ENCODE data around the gene INTS15.
"Not testable (repeated sequence)": the region's sequence is repeated elsewhere in the genome, so short reads cannot be mapped to it uniquely, and the experiment has no call there.

The INTS15 gene

DNA sequence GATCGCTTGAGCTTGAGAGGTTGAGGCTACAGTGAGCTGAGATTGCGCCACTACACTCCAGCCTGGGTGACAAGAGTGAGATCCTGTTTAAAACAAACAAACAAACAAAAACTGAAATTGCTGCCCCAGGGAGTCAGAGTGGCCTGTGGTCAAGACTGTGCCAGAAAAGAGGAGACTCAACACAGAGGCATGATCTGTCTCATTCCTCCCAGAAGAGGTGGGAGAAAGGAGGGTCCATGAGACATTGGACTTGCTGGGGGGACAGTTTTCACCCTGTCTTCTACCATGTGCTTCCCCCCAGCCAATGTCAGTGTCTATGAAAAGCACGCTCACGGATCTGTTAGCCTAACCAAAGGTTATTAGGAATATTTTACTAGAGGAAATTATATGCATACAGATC is 28.8 kb downstream of the INTS15 start:
- no peak for TF ChIP-seq POLR2A (IDR thresholded peaks at IDR 0.05; ENCODE audit: low read depth, low read length)
- DNase-seq (ENCODE audit: insufficient read length, low spot score): no peak
- no peak for FAIRE-seq

DNA sequence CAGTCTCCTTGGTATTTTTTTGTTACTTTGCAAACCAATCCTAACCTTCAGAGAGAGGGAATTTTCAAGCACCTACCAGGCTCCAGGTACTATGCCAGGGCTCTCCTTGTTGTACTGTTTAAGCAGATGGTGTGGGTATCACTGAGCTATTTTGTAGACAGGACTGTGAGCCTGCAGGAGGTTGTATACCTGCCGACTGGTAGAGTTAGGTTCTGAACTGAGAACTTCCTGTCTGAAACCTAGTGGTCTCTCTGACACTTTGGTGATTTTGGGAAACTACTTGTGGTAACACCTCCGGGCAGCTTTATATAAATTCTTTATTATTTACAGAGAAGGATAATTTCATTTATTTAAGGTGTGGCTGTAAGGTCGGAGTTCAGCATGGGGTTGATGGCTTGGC is 30.1 kb downstream of the INTS15 start:
- DNase-seq (ENCODE audit: insufficient read length, low spot score) (no peak), FAIRE-seq (no peak)
- TF ChIP-seq POLR2A (IDR thresholded peaks at IDR 0.05; ENCODE audit: low read depth, low read length): no peak

DNA sequence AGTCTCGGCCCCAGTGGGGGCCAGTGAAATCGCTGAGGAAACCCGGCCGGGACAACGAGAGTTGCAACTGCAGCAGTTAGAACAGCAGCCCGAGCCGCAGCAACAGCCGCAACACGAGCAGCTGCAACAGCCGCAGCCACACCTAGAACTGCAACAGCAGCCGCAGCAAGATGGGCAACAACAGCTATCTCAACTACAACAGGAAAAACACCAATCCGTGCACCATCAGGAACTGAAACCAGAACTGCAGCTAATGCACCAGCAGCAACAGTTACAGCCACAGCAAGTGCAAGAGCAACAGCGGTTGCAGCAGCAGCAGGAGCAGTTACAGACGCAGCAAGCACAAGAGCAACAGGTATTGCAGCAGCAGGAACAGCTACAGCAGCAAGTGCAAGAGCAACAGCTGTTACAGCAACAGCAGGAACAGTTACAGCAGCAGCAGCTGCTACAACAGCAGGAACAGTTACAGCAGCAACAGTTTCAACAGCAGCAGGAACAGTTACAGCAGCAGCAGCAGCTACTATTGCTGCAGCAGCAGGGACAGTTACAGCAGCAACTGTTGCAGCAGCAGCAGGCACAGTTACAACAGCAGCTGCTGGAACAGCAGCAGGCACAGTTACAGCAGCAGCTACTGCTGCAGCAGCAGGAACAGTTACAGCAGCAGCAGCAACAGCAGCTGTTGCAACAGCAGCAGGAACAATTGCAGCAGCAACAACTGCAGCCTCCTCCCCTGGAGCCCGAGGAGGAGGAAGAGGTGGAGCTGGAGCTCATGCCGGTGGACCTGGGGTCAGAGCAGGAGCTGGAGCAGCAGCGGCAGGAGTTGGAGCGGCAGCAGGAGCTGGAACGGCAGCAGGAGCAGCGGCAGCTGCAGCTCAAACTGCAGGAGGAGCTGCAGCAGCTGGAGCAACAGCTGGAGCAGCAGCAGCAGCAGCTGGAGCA is 31.6 kb downstream of the INTS15 start:
- FAIRE-seq (no peak), DNase-seq (ENCODE audit: insufficient read length, low spot score) (no peak)
- TF ChIP-seq POLR2A (IDR thresholded peaks at IDR 0.05; ENCODE audit: low read depth, low read length): no peak

DNA sequence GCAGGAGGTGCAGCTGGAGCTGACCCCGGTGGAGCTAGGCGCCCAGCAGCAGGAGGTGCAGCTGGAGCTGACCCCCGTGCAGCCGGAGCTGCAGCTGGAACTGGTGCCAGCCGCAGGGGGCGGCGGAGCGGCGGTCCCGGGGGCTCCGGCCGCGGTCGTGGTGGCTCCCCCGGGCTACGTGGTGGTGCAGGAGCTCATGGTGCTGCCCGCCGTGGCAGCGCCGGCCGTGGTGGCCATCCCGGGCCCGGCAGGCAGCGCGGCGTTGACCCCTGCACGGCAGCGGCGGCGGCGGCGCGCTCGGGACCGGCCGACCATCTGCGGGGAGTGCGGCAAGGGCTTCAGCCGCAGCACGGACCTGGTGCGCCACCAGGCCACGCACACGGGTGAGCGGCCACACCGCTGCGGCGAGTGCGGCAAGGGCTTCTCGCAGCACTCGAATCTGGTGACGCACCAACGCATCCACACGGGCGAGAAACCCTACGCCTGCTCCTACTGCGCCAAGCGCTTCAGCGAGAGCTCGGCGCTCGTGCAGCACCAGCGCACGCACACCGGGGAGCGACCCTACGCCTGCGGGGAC is 32.4 kb downstream of the INTS15 start:
- DNase-seq (ENCODE audit: insufficient read length, low spot score) (no peak), FAIRE-seq (no peak)
- no peak for TF ChIP-seq POLR2A (IDR thresholded peaks at IDR 0.05; ENCODE audit: low read depth, low read length)

DNA sequence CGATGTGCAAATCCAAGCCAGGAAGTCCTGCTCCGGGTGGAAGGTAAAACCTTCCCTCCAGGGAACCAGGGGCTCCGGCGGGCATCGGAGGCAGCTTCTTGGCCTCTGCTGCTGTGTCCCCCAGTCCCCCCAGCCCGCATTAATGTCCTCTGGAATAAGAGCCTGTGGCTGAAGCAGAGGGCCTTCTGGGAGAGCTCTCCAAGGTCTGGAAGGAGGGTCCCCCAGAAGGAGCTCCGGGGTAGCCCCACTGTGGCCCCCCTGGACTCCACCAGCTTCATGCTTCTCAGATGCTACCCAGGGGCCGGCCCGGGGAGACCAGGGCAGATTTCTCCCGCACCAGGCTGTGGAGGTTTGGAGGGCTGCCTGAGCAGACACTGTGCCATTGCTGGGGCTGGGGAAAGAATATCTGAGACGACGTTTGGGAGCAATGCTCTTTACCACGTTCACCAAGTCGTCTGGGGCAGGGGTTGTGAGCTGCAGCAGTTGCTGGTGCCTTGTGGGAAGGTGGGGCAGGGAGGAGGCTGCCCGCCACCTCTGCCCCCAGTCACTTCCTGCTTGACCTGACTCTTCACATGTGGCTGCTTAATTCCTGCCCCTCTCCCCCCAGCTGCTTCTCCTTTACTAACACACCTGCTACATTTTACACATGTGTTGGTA is 33.9 kb downstream of the INTS15 start:
- TF ChIP-seq POLR2A (IDR thresholded peaks at IDR 0.05; ENCODE audit: low read depth, low read length): no peak
- no peak for FAIRE-seq
- DNase-seq (ENCODE audit: insufficient read length, low spot score): no peak

DNA sequence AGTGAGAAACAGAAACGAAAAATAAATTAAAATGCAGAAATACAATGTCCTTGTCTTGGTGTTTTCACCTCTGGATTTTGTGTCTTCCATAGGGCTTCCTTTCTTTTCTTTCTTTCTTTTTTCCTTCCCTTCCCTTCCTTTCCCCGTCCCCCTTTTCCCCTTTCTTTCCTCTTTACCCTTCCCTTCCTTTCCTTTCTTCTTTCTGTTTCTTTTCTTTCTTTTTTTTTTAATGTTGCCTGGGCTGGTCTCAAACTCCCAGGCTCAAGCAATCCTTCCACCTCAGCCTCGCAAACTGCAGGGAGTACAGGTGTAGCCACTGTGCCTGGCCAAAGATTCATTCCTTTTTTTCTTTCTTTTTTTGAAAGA is 34.4 kb downstream of the INTS15 start:
- DNase-seq (ENCODE audit: insufficient read length, low spot score) (no peak), FAIRE-seq (no peak)
- TF ChIP-seq POLR2A (IDR thresholded peaks at IDR 0.05; ENCODE audit: low read depth, low read length): no peak

DNA sequence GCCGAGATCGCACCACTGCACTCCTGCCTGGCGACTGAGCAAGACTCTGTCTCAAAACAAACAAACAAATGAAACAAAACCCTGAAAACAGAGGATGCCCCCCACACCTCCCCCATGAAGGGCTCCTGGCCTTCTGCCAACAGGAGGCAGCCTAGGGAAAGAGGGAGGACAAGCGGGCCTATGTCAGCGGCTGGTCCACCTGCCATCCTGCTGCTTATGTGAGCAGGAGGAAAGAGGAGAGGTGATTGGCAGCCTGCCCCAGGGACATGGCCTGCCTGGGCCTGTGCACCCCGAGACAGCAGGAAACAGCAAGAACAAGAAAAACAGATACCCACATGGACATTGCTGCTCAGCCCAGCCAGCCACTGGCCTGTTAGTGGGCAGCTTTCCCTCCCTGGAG is 38.2 kb downstream of the INTS15 start:
- no peak for FAIRE-seq

DNA sequence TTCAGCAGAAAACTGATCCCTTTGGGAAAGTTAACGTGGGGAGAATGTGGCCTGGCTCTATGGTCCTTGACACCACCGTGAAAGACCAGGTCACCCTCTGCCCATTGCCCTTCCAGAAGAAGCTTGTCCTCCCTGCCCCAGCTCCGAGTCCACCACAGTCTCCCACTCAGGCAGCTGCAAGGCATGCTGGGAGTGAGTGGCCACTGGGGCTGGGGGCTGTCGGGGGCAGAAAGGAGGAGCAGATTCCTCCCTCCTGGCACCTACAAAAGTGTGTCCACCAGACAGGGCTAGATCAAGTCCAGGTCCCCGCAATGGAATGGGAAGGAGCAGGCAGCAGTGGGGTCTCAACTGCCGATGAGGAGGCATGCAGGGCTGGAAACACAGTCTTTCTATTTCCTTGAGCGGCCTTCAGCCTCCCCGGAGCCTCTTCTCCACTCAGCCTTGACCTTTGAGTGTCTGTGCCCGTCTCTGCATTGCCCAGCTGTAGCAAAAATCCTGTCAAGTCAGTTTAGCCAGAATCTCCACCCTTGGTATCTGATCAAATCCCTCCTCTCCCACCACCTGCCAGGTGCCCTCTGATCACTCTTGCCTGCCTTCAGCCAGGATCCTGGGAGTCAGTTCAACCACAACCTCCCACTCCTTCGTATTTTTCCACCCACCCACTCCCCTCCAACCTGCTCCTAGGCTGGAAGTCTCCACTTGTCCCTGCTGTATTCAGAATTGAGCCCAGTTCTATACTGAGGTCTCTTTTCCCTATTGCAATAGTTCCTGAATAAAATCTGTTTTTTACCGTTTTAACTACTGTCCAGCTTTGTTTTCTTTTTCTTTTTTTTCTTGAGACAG is 40.4 kb downstream of the INTS15 start:
- DNase-seq (ENCODE audit: insufficient read length, low spot score) (no peak), FAIRE-seq (no peak)

More for the DNA sequence above, 38.2 kb downstream of the INTS15 start:
- no peak for DNase-seq (ENCODE audit: insufficient read length, low spot score)
- no peak for TF ChIP-seq POLR2A (IDR thresholded peaks at IDR 0.05; ENCODE audit: low read depth, low read length)

DNA sequence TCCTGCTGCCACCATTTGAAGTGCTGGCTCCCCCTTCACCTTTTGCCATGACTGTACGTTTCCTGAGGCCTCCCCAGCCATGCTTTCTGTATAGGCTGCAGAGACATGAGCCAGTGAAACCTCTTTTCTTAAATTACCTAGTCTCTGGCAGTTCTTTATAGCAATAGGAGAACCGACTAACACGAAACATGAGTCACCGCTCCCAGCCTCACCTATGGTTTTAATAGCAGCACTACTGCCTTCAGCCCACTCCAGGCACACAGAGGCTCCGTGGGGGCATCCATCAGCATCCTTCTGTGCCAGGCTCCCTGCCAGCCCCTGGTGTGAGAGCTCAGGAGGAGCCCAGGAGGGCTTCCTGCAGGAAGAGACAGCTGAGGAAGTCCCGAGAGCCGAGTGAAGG is 41.8 kb downstream of the INTS15 start:
- no peak for TF ChIP-seq POLR2A (IDR thresholded peaks at IDR 0.05; ENCODE audit: low read depth, low read length)
- FAIRE-seq: no peak
- no peak for DNase-seq (ENCODE audit: insufficient read length, low spot score)

More for the DNA sequence above, 40.4 kb downstream of the INTS15 start:
- TF ChIP-seq POLR2A (IDR thresholded peaks at IDR 0.05; ENCODE audit: low read depth, low read length): no peak

DNA sequence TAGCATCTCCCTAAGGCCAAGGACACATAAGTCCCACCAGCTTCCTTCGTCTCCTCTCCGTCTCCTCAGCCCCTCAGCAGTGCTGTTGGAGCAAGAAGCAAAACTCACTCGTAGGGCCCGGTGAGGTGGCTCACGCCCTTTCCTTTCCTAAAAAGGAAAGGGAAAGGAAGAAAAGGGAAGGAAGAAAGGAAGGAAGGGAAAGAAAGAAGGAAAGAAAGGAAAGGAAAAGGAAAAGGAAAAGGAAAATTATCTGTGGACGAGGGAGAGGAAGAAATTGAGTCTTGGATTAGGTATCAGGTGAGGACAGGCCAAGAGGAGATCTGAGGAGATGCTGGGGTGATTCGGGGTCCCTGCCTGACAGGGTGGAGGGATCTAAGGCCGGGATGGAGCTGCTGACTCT is 44.2 kb downstream of the INTS15 start:
- TF ChIP-seq POLR2A (IDR thresholded peaks at IDR 0.05; ENCODE audit: low read depth, low read length): no peak
- no peak for FAIRE-seq
- no peak for DNase-seq (ENCODE audit: insufficient read length, low spot score)

DNA sequence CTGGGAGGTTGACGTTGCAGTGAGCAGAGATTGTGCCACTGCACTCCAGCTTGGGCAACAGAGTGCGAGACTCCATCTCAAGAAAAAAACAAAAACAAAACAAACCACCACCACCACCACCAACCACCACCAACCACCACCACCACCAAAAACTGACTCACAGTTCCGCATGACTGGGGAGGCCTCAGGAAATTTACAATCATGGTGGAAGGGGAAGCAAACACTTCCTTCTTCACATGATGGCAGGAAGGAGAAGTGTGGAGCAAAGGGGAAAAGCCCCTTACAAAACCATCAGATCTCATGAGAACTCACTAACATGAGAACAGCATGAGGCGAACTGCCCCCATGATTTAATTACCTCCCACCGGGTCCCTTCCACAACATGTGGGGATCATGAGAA is 45.1 kb downstream of the INTS15 start:
- not testable (repeated sequence) for FAIRE-seq; DNase-seq (ENCODE audit: insufficient read length, low spot score)

DNA sequence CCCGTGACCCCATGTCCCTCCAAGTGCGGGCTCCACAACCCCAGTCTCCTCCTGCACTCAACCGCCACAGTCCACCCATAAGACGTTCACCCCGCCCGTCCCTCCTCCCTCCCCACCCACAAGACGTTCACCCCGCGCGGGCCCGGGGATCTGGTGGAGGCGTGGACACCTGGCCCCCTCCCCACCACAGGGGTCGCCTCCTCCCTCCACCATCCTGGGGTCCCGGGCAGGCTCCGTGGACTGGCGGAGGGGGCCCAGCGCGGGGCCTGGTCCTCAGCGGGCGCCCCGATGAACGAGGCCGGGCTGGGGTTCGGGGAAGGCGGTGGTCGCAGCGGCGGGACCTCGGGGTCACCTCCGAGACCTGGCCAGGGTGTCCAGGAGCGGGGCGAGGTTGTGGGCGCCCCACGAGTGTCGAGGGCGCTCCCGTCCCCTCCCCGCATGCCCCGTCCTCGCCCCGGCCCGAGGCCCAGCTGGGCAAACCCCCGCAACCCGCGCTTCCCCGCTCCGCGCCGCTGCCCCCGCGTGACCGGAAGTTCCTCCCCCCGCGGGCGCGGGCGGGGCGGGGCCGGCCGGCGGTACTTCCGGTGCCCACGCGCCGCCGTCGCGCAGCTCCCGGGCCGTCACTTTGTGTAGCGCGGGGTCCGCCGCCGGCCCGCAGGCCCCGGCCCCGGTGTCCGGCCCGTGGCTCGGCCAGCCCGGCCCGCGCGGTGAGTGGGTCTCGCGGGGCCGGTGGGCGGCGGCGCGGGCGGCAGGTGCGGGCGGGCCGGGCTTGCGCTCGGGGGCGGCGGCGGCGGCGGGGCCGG is 47.1 kb downstream of the INTS15 start, which contains the start of gene ZNF316:
ZNF316 (plus strand) TSS at position 578 of the 803 bp plus-strand sequence. CDS start 5,092 bp downstream, outside the sequence.
- peak; percentile 97 for DNase-seq (ENCODE audit: insufficient read length, low spot score)
- no peak for FAIRE-seq
- peak; percentile 86 for TF ChIP-seq POLR2A (IDR thresholded peaks at IDR 0.05; ENCODE audit: low read depth, low read length)

All from H54 (cell line).